Keratinocyte (primary cell): ENCODE results near the gene SNTG2.

Experiments
- EZH2 ChIP-seq: IDR thresholded peaks from one replicate; pipeline ENCODE4 v1.6.1; 2012; ENCODE audit warnings: inconsistent platforms, mild to moderate bottlenecking, low read length, moderate library complexity
- TF ChIP-seq, protein P1 (sequence below), 3 experiments: IDR thresholded peaks in 1 of 3; conservative IDR thresholded peaks in 1 of 3; optimal IDR thresholded peaks in 1 of 3; 2 replicates in 2 of 3; 3 replicates in 1 of 3; pipeline versions ENCODE3 to v1.5.1; 2011; ENCODE audit warnings: low read length in 3 of 3, mild to moderate bottlenecking in 3 of 3, moderate library complexity in 2 of 3, control low read depth in 1 of 3, inconsistent platforms in 1 of 3; ENCODE audit not compliant: insufficient read depth in 2 of 3; ENCODE audit errors: extremely low read depth in 1 of 3

DNA sequence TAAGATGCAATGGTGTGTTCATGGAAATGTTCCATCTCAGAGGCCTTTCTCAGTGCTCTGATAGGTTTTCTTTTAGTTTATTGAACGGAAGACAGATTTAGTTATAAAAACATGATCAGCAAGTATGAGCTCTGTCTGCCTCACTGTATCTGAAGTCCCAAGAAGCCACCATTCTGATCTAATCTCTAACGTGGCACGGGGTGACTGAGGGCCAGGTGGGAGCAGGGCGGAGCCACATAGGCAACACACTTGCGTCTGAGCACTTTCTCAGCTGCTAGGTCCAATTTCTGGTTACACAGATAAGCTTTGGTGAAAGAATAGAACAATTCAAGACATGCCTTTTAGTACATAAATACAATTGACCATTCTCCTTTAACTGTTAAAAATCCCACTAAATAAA is 60.4 kb downstream of the SNTG2 start:
- TF ChIP-seq, protein P1, sequence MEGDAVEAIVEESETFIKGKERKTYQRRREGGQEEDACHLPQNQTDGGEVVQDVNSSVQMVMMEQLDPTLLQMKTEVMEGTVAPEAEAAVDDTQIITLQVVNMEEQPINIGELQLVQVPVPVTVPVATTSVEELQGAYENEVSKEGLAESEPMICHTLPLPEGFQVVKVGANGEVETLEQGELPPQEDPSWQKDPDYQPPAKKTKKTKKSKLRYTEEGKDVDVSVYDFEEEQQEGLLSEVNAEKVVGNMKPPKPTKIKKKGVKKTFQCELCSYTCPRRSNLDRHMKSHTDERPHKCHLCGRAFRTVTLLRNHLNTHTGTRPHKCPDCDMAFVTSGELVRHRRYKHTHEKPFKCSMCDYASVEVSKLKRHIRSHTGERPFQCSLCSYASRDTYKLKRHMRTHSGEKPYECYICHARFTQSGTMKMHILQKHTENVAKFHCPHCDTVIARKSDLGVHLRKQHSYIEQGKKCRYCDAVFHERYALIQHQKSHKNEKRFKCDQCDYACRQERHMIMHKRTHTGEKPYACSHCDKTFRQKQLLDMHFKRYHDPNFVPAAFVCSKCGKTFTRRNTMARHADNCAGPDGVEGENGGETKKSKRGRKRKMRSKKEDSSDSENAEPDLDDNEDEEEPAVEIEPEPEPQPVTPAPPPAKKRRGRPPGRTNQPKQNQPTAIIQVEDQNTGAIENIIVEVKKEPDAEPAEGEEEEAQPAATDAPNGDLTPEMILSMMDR (optimal IDR thresholded peaks at IDR 0.05 in 1 of 3, IDR thresholded peaks at IDR 0.05 in 1 of 3, conservative IDR thresholded peaks at IDR 0.05 in 1 of 3; ENCODE audit: extremely low read depth in 1 of 3, insufficient read depth in 2 of 3, low read length in 3 of 3) = no peak
- TF ChIP-seq EZH2 = no peak
